Endothelial cell of umbilical vein (primary cell): ENCODE measurements around the gene SFMBT2.

Experiments used
- POLR2A ChIP-seq: IDR thresholded peaks from 2 replicates; pipeline ENCODE4 v1.6.1; 2012; ENCODE audit warnings: low read depth, mild to moderate bottlenecking, control low read depth, low read length
- TF ChIP-seq, protein P1 (sequence below), 2 donors: IDR thresholded peaks; 1 replicate in 1 of 2; 2 replicates in 1 of 2; pipeline ENCODE4 v1.5.1; 2011; ENCODE audit warnings: low read length in 2 of 2, mild to moderate bottlenecking in 2 of 2, moderate library complexity in 2 of 2, control low read depth in 1 of 2, inconsistent platforms in 1 of 2, low read depth in 1 of 2; ENCODE audit not compliant: insufficient read depth in 1 of 2; ENCODE audit errors: extremely low read depth in 1 of 2

DNA sequence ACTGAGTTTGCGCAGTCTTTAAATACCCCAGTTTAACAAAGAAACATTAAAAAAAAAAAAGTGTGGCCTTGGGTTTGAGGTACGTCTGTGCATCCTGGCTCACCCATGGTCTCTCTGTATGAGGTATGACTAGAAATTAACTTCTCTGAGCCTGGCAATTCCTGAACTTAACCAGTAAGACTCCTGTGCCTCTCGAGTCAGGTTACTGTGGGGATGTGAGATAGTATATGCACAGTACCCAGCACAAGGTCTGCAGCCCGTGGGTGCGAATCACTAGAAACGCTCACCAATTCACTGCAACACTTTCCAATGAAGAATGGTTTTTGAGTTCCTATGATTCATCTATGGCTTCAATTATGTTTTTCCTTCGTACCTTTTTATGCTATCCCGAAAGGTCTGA lies 149.9 kb downstream of the SFMBT2 start:
- TF ChIP-seq, protein P1, sequence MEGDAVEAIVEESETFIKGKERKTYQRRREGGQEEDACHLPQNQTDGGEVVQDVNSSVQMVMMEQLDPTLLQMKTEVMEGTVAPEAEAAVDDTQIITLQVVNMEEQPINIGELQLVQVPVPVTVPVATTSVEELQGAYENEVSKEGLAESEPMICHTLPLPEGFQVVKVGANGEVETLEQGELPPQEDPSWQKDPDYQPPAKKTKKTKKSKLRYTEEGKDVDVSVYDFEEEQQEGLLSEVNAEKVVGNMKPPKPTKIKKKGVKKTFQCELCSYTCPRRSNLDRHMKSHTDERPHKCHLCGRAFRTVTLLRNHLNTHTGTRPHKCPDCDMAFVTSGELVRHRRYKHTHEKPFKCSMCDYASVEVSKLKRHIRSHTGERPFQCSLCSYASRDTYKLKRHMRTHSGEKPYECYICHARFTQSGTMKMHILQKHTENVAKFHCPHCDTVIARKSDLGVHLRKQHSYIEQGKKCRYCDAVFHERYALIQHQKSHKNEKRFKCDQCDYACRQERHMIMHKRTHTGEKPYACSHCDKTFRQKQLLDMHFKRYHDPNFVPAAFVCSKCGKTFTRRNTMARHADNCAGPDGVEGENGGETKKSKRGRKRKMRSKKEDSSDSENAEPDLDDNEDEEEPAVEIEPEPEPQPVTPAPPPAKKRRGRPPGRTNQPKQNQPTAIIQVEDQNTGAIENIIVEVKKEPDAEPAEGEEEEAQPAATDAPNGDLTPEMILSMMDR (IDR thresholded peaks at IDR 0.05; ENCODE audit: extremely low read depth in 1 of 2, insufficient read depth in 1 of 2, low read depth in 1 of 2, low read length in 2 of 2), result no peak
- TF ChIP-seq POLR2A, result no peak
